ENCODE measurements around the gene MEA1.

MEA1 gene

DNA sequence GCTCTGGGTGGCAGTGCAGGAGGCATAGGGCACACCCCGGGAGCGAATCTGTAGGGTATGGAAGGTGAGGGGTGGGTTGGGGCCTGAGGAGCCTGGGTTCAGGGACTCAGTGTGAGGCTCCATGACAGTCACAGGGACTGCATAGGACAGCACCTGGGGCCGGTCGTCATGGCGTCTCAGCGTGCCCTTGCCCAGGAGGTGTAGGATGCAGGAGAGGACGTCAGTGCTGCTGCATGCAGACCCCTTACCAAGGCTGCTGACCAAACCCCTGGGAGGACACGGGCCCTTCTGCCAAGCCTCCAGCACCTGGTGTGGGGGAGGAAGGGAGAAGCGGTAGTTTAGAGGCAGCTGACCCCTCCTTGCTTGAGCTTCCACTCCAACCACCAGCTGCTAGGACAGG lies 24.0 kb upstream of the MEA1 start:
- DNase-seq: no peak

DNA sequence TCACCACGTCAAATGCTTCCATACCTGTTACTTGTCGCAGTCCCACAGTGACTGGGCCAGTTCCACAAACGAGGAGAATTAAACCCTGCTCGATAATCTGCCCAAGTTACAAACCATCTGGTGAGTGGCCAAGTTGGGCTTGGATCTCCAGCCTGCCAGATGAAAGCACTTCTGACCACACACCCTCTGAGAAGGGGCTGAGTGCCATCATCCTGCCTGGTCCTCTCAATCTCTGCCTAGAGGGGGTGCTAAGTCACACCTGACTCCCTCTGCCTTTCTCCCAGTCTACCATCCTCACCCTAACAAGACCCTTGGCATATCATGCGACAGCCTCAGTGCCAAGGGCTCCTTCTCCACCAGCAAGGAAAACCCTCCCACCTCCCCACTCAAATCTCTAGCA lies 23.5 kb upstream of the MEA1 start:
- DNase-seq: no peak

GRCh38 chr6:43036712-43037111 lies 23.0 kb upstream of the MEA1 start:
- DNase-seq: no peak

- no peak for DNase-seq
Observed at GRCh38 chr6:43035495-43036194, 21.9 kb upstream of the MEA1 start.

DNA sequence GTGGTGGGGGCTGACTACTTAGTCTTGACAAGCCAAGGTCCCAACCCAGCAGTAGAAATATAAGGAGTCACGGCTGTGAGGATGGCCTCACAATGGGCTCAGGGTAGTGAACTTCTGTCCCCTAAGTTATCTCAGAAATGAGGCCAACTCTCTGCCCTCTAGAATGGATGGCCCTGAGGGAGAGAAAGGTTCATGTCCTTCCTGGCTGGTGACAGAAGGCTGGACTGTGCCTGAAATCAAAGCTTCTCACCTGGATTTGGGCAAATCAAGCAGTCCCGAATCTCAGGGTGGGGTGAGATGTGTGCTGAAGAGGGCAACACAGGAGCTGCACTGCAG lies 20.4 kb upstream of the MEA1 start:
- no peak for DNase-seq

DNA sequence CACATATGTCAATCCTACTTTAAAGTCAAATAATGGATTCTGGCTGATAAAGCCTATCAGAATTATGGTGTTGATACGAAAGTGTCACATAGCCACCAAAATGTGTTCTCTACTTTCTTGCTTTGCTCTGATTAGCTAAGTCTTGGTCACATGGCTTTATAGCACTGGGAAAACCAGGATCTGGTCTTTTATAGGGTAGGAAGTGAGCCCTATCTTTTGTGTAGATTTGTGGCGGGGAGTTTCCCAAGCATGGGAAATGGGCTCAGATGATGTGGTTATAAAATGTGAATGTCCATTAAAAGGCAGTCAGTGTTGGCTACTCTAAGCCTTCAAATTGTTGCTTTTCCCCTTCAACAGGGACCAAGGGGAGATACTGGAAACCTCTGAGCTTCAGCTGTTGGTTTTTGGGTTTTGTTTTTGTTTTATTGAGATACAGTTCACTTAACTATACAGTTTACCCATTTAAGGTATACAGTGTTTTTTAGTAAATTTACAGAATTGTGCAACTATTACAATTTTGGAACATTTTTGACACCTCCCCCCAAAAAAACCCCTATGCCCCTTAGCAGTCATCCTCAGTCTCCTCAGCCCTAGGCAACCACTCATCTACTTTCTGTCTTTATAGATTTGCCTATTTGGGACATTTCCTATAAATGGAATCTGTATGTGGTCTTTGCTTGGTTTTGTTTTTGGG lies 19.9 kb upstream of the MEA1 start:
- no peak for DNase-seq

DNA sequence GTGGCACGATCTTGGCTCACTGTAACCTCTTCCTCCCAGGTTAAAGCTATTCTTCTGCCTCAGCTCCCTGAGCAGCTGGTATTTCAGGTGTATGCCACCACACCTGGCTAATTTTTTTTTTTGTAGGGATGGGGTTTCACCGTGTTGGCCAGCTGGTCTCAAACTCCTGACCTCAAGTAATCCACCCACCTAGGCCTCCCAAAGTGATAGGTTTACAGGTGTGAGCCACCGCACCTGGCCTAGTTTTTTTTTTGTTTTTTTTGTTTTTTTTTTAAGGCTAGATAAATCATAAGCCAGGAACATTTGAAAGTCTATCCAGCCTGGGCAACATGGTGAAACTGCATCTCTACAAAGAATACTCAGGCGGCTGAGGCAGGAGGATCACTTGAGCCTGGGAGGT lies 18.6 kb upstream of the MEA1 start:
- no peak for DNase-seq

GRCh38 chr6:43029120-43029519 lies 15.4 kb upstream of the MEA1 start:
- DNase-seq: no peak

- DNase-seq: no peak
Observed at GRCh38 chr6:43026365-43026764, 12.6 kb upstream of the MEA1 start.

- DNase-seq: no peak
Observed at GRCh38 chr6:43024436-43024835, 10.7 kb upstream of the MEA1 start.

DNA sequence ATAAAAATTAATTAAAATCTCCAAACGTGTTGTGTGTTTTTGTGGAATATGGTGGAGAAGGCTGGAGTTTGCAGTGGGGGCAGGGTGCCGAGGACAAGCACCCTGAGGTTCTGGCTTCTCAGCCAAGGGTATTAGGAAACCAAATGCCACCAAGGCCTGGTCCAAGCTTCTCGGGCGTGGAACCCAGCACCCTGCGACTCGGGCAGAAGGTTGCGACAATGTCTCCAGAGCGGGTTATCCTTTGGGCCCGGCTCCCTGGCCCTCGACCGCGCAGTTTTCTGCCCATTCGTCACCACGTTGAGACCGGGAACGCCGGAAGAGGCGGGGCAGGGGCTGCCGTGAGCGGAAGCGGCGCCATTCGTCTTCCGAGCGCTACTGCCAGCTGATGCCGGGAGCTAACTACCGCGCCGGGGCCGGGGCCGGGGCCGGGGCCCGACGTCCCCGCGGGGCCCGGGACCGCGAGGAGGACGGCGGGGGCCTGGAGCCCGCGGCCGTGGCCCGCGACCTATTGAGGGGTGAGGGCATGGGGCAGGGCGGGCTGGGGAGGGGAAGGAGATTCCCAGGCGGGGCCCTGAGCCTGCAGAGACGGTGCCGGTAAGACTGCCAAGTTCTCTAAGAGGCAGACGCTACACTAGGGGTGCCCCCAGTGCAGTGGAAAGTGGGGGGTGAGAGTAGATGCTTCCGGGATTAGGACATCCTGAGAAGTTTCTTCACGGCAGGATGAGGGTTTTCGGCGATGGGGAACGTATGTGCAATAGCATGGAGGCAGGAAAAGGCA lies 7.7 kb upstream of the MEA1 start, which contains the start of gene RRP36:
TSS of gene RRP36 (plus strand) at position 354 of the 778 bp plus-strand sequence. CDS start at position 386, 32 bp downstream.
- DNase-seq: peak; percentile 54

DNA sequence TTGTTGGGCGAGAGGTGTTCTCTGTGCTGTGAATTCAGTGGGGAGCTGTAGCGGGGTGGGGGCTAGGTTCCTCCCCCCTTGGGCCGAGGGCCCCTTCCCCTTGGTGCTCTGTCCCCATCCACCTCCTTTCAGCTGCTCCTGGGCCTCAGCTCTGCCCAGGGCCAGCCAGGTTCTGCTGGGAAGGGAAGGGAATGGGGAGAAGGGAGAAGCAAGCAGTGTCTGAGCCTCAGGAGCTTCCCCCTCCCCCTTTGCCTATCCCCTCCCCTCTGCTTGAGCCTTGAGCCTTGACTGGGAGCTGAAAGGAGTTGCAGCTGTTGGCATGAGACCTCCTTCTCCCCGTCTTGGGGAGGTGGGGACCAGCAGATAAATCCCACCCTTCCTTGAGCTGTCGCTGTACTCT lies 7.1 kb upstream of the MEA1 start:
- DNase-seq: no peak

GRCh38 chr6:43020052-43020705 lies 6.4 kb upstream of the MEA1 start:
- no peak for DNase-seq

GRCh38 chr6:43019152-43019551 lies 5.4 kb upstream of the MEA1 start:
- DNase-seq: no peak

GRCh38 chr6:43016943-43017334 lies 3.2 kb upstream of the MEA1 start:
- no peak for DNase-seq

- DNase-seq: no peak
Observed at GRCh38 chr6:43016176-43016942, 2.6 kb upstream of the MEA1 start.

DNA sequence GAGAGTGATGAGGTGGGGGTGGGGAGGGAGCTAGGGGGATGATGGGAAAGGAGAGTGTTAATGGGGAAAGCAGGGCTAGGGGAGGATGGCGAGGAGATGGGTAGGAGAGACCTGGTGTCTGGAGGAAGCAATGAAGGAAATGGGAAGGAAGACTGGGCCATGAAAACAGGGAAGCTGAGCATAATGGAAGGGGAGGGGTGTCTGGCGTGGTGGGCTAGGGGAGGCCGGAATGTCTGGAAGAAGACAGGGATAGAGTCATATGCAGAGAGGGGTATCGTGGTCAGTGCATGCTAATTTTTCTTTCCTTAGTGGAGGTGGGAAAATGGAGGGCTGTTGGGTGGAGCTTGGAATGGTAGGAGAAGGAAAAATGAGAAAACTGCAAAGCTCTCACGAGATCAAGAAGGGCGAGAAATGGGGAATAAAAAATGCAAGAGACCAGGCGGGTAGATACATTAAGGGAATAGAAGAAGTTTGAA lies 726 bp upstream of the MEA1 start:
- no peak for DNase-seq

DNA sequence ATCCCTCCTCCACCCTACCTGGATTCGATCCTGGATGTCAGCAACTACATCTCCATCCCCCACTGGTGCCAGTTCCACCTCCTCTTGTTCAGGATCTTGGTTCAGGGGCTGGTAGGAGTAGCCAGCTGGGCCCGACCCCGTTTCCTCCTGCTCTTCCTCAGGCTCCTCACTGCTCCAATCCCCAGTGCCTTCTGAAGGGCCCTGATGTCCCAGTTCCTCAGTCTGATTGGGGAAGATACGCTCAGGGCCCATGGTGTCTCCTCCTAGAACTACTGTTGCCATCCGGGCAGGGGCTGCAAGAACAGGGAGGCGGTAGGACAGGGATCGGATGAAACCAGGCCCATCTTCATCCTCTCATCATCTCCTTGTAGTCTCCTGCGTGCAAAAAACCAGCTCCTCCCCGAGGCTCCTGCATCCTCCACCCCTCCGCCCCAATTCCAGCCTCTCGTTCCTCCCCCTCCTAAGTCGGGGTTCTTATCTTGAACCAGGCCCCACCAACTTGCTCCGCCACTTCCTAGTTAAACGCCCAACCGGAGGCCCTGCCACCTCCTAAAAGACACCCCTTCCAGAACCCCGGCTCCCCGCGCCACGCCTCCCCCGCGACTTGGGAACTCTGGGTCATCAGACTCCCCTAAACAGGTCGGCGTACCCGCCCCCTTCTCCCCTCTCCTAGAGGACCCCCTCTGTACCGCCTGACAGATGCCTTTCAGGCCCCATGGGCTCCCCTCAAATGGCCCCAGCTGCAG lies 476 bp downstream of the MEA1 start:
- no peak for DNase-seq

DNA sequence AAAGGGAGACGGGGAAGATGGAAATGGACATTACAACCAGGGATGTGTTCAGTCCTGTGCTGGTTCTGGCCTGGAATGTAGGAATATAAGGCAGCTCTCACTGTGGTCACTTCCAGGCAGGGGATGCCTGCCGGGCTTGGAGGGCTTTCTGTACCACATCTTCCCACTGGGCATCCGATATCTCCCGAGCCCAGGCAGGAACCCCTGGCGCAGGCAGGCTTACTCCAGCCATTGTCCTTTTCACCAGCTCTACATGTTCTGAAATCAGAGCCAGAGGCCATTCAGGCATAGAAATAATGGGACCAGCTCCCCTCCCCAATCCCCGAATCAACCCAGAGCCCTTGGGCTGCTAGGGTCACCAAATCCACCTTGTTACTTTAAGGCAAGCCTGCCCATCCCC lies 1.4 kb downstream of the MEA1 start:
- DNase-seq: no peak

DNA sequence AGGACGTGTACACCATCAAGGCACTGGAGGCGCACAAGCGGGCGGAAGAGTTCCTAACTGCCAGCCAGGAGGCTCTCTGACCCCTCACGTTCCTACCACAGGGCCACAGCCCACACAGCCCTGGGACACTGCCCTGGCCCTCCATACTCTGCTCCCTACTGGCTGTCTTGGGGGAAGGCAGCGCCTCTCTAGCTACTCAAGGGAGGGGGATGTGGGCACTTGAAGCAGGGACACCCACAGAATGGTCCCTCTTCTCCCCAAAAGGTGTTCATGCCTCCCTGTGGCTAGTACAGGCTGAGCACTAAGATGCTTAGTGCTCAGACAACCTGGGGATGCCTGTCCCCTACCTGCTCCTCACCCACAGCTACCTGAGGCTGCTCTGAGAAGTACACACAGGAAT lies 2.5 kb downstream of the MEA1 start:
- no peak for DNase-seq

DNA sequence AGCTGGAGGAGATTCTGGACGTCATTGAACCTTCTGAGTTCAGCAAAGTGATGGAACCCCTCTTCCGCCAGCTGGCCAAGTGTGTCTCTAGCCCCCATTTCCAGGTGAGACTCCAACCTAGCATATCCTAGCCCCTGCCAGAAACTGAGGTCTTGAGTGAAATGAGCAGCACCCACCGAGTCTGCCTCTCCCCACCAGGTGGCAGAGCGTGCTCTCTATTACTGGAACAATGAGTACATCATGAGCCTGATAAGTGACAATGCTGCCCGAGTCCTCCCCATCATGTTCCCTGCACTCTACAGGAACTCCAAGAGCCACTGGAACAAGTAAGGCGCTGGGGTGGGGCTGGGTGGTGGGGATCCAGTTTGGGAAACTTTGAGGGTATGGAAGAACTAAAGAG lies 4.6 kb downstream of the MEA1 start:
- no peak for DNase-seq

DNA sequence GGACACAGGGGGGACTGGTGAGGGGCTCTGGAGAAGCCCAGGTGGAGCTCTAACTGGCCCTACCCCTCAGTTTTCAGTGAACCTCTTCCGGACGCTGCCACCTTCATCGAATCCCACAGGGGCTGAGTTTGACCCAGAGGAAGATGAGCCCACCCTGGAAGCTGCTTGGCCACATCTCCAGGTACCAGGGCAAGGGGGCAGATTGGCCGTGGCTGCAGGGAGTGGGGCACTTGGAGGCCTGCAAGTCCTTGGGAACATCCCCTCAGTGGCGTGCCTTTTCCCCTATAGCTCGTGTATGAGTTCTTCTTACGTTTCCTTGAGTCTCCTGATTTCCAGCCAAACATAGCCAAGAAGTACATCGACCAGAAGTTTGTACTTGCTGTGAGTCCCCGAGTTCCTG lies 6.6 kb downstream of the MEA1 start:
- DNase-seq: no peak
